Chondrocyte (in vitro differentiated cells): ENCODE results near the gene TESPA1. TPM values are rescaled to one million over a fixed set of nuclear protein-coding genes. Genes with fewer than 3 reads are reported as not detected.

Source experiments
- DNase-seq: peaks from one replicate; pipeline ENCODE4 v3.0.0; 2021; ENCODE audit warnings: mixed read lengths, low spot score
- H3K27ac Mint-ChIP-seq: one replicate; pipeline ENCODE4 v1.8.0; 2021; ENCODE audit warnings: mild to moderate bottlenecking, moderate library complexity, mixed read lengths; ENCODE audit not compliant: unreplicated experiment
- H3K27me3 Mint-ChIP-seq: 2 replicates; pipeline ENCODE4 v1.8.0; 2021; ENCODE audit warnings: low read depth, mixed read lengths
- H3K36me3 Mint-ChIP-seq: 2 replicates; pipeline ENCODE4 v1.8.0; 2021; ENCODE audit warnings: low read depth, mixed read lengths
- H3K4me1 Mint-ChIP-seq: 2 replicates; pipeline ENCODE4 v1.8.0; 2021; ENCODE audit warnings: low read depth, mild to moderate bottlenecking, mixed read lengths
- H3K4me3 Mint-ChIP-seq: one replicate; pipeline ENCODE4 v1.8.0; 2021; ENCODE audit warnings: mild to moderate bottlenecking, moderate library complexity, mixed read lengths; ENCODE audit not compliant: unreplicated experiment
- H3K9me3 Mint-ChIP-seq: 2 replicates; pipeline ENCODE4 v1.8.0; 2021; ENCODE audit warnings: low read depth, mixed read lengths
- total RNA-seq: library from RNA; stranded (reverse); gene quantifications from 3 replicates; pipeline ENCODE4 v1.2.1, GENCODE V29; 2021
- TF ChIP-seq, protein P1 (sequence below): fragments of 200-600 bp; sonication (generic); IDR thresholded peaks from 2 replicates; pipeline ENCODE4 v1.5.0; 2021; ENCODE audit warnings: antibody characterized with exemption, mild to moderate bottlenecking, moderate library complexity

Gene TESPA1
- total RNA-seq, 1 donor from 2014 or later, result not detected

- Mint-ChIP-seq H3K4me1 (no peaks in the 10 kb centered on the region), H3K36me3 (no peaks in the 10 kb centered on the region), H3K27ac (no peak overlapping the region), H3K27me3 (peaks cover 31% of the 10 kb centered on the region), H3K4me3 (no peak overlapping the region), H3K9me3 (no peaks in the 10 kb centered on the region)
- no peak for DNase-seq
- TF ChIP-seq, protein P1, sequence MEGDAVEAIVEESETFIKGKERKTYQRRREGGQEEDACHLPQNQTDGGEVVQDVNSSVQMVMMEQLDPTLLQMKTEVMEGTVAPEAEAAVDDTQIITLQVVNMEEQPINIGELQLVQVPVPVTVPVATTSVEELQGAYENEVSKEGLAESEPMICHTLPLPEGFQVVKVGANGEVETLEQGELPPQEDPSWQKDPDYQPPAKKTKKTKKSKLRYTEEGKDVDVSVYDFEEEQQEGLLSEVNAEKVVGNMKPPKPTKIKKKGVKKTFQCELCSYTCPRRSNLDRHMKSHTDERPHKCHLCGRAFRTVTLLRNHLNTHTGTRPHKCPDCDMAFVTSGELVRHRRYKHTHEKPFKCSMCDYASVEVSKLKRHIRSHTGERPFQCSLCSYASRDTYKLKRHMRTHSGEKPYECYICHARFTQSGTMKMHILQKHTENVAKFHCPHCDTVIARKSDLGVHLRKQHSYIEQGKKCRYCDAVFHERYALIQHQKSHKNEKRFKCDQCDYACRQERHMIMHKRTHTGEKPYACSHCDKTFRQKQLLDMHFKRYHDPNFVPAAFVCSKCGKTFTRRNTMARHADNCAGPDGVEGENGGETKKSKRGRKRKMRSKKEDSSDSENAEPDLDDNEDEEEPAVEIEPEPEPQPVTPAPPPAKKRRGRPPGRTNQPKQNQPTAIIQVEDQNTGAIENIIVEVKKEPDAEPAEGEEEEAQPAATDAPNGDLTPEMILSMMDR, result no peak
Observed at GRCh38 chr12:54997929-54998522, 13.5 kb upstream of the TESPA1 start.

DNA sequence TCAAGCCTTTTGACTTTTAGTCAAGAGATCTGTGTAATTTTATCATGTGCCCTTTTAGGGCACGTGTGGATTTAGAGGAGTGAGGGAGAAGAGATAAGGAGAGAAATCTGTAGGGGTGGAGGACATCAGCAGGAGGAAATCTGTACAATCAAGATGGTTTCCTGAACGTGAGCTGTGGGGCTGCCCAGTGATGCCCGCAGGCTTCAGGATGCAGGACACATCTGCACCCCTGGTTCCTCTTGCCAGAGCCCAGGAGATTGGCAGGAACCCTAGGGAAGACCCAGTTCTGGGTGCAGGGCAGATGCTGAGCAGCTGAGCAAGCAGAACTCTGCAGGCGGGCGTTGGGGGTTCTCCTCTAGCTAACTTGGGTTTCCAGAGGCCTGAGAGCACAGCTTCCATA is 11.6 kb upstream of the TESPA1 start:
- Mint-ChIP-seq H3K27me3 (peaks cover 31% of the 10 kb centered on the region), H3K9me3 (no peaks in the 10 kb centered on the region), H3K36me3 (no peaks in the 10 kb centered on the region), H3K27ac (no peak overlapping the region), H3K4me1 (no peaks in the 10 kb centered on the region), H3K4me3 (no peak overlapping the region)
- no peak for DNase-seq
- TF ChIP-seq, protein P1, result no peak

DNA sequence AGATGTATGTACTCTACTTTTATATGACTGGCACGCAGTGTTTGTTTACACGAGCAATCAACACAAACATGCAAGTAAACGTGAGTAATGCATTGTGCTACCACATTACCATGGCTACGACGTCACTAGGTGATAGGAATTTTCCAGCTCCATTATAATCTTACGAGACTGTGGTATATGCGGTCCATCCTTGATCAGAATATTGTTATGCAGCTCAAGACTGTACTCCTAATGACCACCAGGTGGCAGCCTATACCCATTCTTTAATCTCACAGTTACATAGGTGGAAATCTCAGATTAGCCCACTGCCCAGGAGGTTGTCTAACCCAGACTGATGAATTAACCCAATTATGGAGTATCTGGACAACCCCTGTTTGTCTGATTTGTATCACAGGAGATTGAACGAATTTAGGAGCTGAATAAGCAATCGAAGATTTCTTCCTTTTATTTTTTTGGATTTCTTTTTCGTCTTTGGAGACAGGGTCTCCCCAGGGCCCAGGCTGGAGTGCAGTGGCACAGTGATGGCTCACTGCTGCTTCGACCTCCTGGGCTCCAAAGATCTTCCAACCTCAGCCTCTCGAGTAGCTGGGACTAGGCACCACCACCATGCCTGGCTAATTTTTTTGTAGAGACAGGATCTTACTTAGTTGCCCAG is 8.7 kb upstream of the TESPA1 start:
- Mint-ChIP-seq H3K27me3 (peaks cover 54% of the 10 kb centered on the region), H3K4me3 (no peak overlapping the region), H3K4me1 (no peaks in the 10 kb centered on the region), H3K27ac (no peak overlapping the region), H3K36me3 (no peaks in the 10 kb centered on the region), H3K9me3 (no peaks in the 10 kb centered on the region)
- DNase-seq, result no peak
- TF ChIP-seq, protein P1, result peak; percentile 94

DNA sequence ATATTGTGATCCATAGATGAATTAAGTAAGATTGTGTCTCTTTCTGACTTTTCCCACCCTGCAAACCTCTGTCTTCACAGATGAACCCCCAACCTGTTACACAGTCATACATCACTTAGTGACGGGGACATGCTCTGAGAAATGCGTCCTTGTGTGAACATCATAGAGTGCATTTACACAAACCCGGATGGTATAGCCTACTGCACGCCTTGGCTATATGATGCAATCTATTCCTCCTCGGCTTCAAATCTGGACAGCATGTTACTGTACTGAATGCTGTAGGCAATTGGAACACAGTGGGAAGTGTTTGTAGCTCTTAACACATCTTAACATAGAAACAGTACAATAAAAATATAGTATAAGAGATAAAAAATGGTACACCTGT is 7.4 kb upstream of the TESPA1 start:
- Mint-ChIP-seq H3K27me3 (peaks cover 46% of the 10 kb centered on the region), H3K4me3 (no peak overlapping the region), H3K4me1 (no peaks in the 10 kb centered on the region), H3K27ac (no peak overlapping the region), H3K9me3 (no peaks in the 10 kb centered on the region), H3K36me3 (no peaks in the 10 kb centered on the region)
- no peak for DNase-seq
- TF ChIP-seq, protein P1, result no peak

GRCh38 chr12:54991161-54991990 is 6.8 kb upstream of the TESPA1 start:
- Mint-ChIP-seq H3K4me3 (no peak overlapping the region), H3K27me3 (peaks cover 44% of the 10 kb centered on the region), H3K27ac (no peak overlapping the region), H3K36me3 (no peaks in the 10 kb centered on the region), H3K9me3 (no peaks in the 10 kb centered on the region), H3K4me1 (no peaks in the 10 kb centered on the region)
- TF ChIP-seq, protein P1, result no peak
- DNase-seq, result no peak
